K562 (cell line): ENCODE results near the gene VRK1. TPM values are rescaled to one million over a fixed set of nuclear protein-coding genes. Genes with fewer than 3 reads are reported as not detected.

Experiments used
- BACH1 ChIP-seq: fragments of 200-800 bp; sonication (Bioruptor generic); IDR thresholded peaks from 2 replicates; pipeline ENCODE4 v1.6.1; 2016; ENCODE audit warnings: missing genetic modification characterization, missing compliant biosample characterization
- CCAR2 ChIP-seq: fragments of 200-400 bp; formaldehyde crosslinking; IDR thresholded peaks from 2 replicates; pipeline ENCODE4 v1.6.1; 2017; ENCODE audit warnings: mild to moderate bottlenecking, low read depth, low read length
- CEBPB ChIP-seq: fragments of 450-650 bp; IDR thresholded peaks from 2 replicates; pipeline ENCODE4 v1.6.1; 2016; ENCODE audit warnings: missing genetic modification characterization, missing compliant biosample characterization
- CREB1 ChIP-seq, 2 experiments: sonication (generic) in 1 of 2; formaldehyde crosslinking in 1 of 2; IDR thresholded peaks; 2 replicates each; pipeline versions ENCODE4 v1.6.1 to v1.8.0; 2012 to 2022; ENCODE audit warnings: inconsistent platforms in 1 of 2, mild to moderate bottlenecking in 1 of 2, missing genetic modification reagents in 1 of 2, moderate library complexity in 1 of 2
- CTBP1 ChIP-seq: fragments of 450-650 bp; IDR thresholded peaks from 2 replicates; pipeline ENCODE4 v1.6.1; 2016; ENCODE audit warnings: borderline replicate concordance
- DIDO1 ChIP-seq: fragments of 450-650 bp; IDR thresholded peaks from 2 replicates; pipeline ENCODE4 v1.6.1; 2016; ENCODE audit warnings: low read depth, missing biosample characterization, missing genetic modification characterization
- DLX4 ChIP-seq: fragments of 250-450 bp; sonication (Bioruptor Pico); IDR thresholded peaks from 2 replicates; pipeline ENCODE4 v1.6.1; 2021; ENCODE audit warnings: mild to moderate bottlenecking
- GABPA ChIP-seq: fragments of 200-800 bp; sonication (Bioruptor generic); conservative IDR thresholded peaks from 2 replicates; pipeline ENCODE4 v1.6.1; 2016; ENCODE audit warnings: low read depth, missing genetic modification characterization, missing compliant biosample characterization
- HDAC6 ChIP-seq: IDR thresholded peaks from 2 replicates; pipeline ENCODE4 v1.6.1; 2012; ENCODE audit warnings: low read depth, mild to moderate bottlenecking, control low read depth, inconsistent platforms, low read length, moderate library complexity
- HIVEP1 ChIP-seq: fragments of 250-450 bp; sonication (Bioruptor Pico); IDR thresholded peaks from 2 replicates; pipeline ENCODE4 v1.4.0; 2020; ENCODE audit warnings: mild to moderate bottlenecking
- HSF4 ChIP-seq: fragments of 250-450 bp; sonication (Bioruptor Pico); IDR thresholded peaks from 2 replicates; pipeline ENCODE4 v2.1.2; 2022; ENCODE audit warnings: mild to moderate bottlenecking, moderate library complexity, borderline replicate concordance
- KAT8 ChIP-seq: fragments of 450-650 bp; IDR thresholded peaks from 2 replicates; pipeline ENCODE4 v1.6.1; 2016; ENCODE audit warnings: low read depth, mild to moderate bottlenecking
- KHSRP ChIP-seq: fragments of 450-650 bp; IDR thresholded peaks from 2 replicates; pipeline ENCODE4 v1.6.1; 2017
- NCOR1 ChIP-seq: fragments of 450-650 bp; IDR thresholded peaks from 2 replicates; pipeline ENCODE4 v1.6.1; 2016; ENCODE audit warnings: mild to moderate bottlenecking, moderate library complexity
- NR3C1 ChIP-seq: sonication (generic); formaldehyde crosslinking; IDR thresholded peaks from 2 replicates; pipeline ENCODE4 v1.8.1; 2022; ENCODE audit warnings: missing genetic modification reagents
- PHF21A ChIP-seq: fragments of 450-650 bp; IDR thresholded peaks from 2 replicates; pipeline ENCODE4 v1.6.1; 2017; ENCODE audit warnings: low read depth, borderline replicate concordance
- PML ChIP-seq: IDR thresholded peaks from 2 replicates; pipeline ENCODE4 v1.6.1; 2012; ENCODE audit warnings: low read length, inconsistent platforms
- POLR3A ChIP-seq: IDR thresholded peaks from 2 replicates; pipeline ENCODE4 v1.6.1; 2011; ENCODE audit warnings: borderline replicate concordance, mild to moderate bottlenecking, moderate library complexity; ENCODE audit not compliant: insufficient read length, insufficient read depth; ENCODE audit errors: extremely low read depth
- RBM15 ChIP-seq: fragments of 200-400 bp; formaldehyde crosslinking; IDR thresholded peaks from 2 replicates; pipeline ENCODE4 v1.6.1; 2018; ENCODE audit warnings: mild to moderate bottlenecking, low read length, moderate library complexity; ENCODE audit not compliant: insufficient read depth
- SIN3B ChIP-seq: fragments of 450-650 bp; IDR thresholded peaks from 2 replicates; pipeline ENCODE4 v1.6.1; 2017; ENCODE audit warnings: low read depth, mild to moderate bottlenecking, moderate library complexity
- SPI1 ChIP-seq: IDR thresholded peaks from 2 replicates; pipeline ENCODE4 v1.6.1; 2011; ENCODE audit warnings: low read depth, low read length, control low read depth, borderline replicate concordance
- SRSF3 ChIP-seq: fragments of 200-400 bp; formaldehyde crosslinking; IDR thresholded peaks from 2 replicates; pipeline ENCODE4 v1.6.1; 2016; ENCODE audit warnings: mild to moderate bottlenecking, low read length, moderate library complexity; ENCODE audit not compliant: insufficient read depth
- TAL1 ChIP-seq: fragments of 450-650 bp; IDR thresholded peaks from 2 replicates; pipeline ENCODE4 v1.6.1; 2016; ENCODE audit warnings: mild to moderate bottlenecking
- WHSC1 ChIP-seq: IDR thresholded peaks from one replicate; pipeline ENCODE4 v1.6.1; 2012; ENCODE audit warnings: low read length, control low read depth, inconsistent platforms
- XRCC5 ChIP-seq: fragments of 200-400 bp; formaldehyde crosslinking; IDR thresholded peaks from 2 replicates; pipeline ENCODE4 v1.6.1; 2017; ENCODE audit warnings: low read depth, mild to moderate bottlenecking, low read length
- ZBTB8A ChIP-seq: fragments of 450-650 bp; IDR thresholded peaks from 2 replicates; pipeline ENCODE4 v1.6.1; 2018; ENCODE audit warnings: mild to moderate bottlenecking, moderate library complexity; ENCODE audit not compliant: partially characterized antibody
- ZNF140 ChIP-seq: fragments of 250-450 bp; sonication (Bioruptor Pico); IDR thresholded peaks from 2 replicates; pipeline ENCODE4 v1.8.0; 2021; ENCODE audit warnings: moderate library complexity, mild to moderate bottlenecking, inconsistent platforms
- ZNF212 ChIP-seq: fragments of 450-650 bp; formaldehyde crosslinking; IDR thresholded peaks from 2 replicates; pipeline ENCODE4 v1.4.0; 2020; ENCODE audit warnings: mild to moderate bottlenecking
- ZNF24 ChIP-seq: fragments of 450-650 bp; IDR thresholded peaks from 2 replicates; pipeline ENCODE4 v1.6.1; 2016
- ZNF274 ChIP-seq: IDR thresholded peaks from 2 replicates; pipeline ENCODE4 v1.6.1; 2011; ENCODE audit warnings: low read depth, mild to moderate bottlenecking, low read length, moderate library complexity, borderline replicate concordance
- ZZZ3 ChIP-seq: fragments of 450-650 bp; IDR thresholded peaks from 2 replicates; pipeline ENCODE4 v1.6.1; 2016; ENCODE audit warnings: antibody characterized with exemption, mild to moderate bottlenecking, moderate library complexity
- polyA plus RNA-seq, 8 experiments: library from polyadenylated mRNA; depleted of rRNA in 4 of 8; stranded (reverse) in 5 of 8; unstranded in 3 of 8; fragments of >200 nt; fragmentation: Nextera tagmentation in 2 of 8; fragmentation: Illumina TruSeq in 1 of 8; extraction: Ambion mirVana in 2 of 8; extraction: Trizol in 1 of 8; gene quantifications; 2 replicates each; pipeline versions ENCODE4 v1.2.1 to v1.2.3, GENCODE V29; 2011 to 2014; ENCODE audit warnings: inconsistent platforms in 1 of 8, missing spikeins in 1 of 8
- total RNA-seq, 7 experiments: library from RNA; depleted of rRNA in 6 of 7; stranded (reverse); fragments of >200 nt in 6 of 7; fragmentation: Illumina TruSeq in 2 of 7; extraction: Trizol in 2 of 7; gene quantifications; 2 replicates each; pipeline versions ENCODE4 v1.2.1 to v1.2.3, GENCODE V29; 2011 to 2021; ENCODE audit warnings: low replicate concordance in 1 of 7
- TF ChIP-seq, protein P1 (sequence below): fragments of 450-650 bp; formaldehyde crosslinking; IDR thresholded peaks from 2 replicates; pipeline ENCODE4 v1.4.0; 2020; ENCODE audit warnings: mild to moderate bottlenecking, moderate library complexity
- TF ChIP-seq, protein P2 (sequence below): fragments of 250-450 bp; sonication (Bioruptor Pico); IDR thresholded peaks from 2 replicates; pipeline ENCODE4 v1.8.0; 2021; ENCODE audit warnings: moderate library complexity, mild to moderate bottlenecking, inconsistent platforms

VRK1 gene
- total and polyA plus RNA-seq, 9 of the 15 experiments (the other 6 are each of a cell fraction or from before 2014, with no cell fraction given) = 83.6 to 177 (median 116) TPM

DNA sequence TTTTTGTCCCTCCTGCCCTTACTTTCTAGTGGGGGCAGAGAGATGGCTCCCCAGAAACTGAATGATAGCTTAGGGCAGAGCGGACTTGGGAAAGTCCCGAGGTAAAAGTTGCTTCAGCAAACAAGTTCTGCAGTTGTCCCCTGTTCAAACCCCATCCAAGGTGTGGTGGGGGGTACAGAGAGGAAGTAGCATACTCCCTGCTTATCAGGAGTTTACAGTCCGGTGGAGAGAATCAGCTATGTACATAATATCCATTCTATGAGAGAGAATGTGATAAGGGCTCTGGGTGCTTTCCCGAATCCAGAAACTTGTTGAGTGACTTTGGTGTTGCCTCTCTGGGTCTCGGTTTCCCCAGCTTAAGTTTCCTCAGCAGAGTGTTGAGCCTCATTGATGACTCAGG lies 40.4 kb upstream of the VRK1 start (continued):
- TF ChIP-seq, protein P1, sequence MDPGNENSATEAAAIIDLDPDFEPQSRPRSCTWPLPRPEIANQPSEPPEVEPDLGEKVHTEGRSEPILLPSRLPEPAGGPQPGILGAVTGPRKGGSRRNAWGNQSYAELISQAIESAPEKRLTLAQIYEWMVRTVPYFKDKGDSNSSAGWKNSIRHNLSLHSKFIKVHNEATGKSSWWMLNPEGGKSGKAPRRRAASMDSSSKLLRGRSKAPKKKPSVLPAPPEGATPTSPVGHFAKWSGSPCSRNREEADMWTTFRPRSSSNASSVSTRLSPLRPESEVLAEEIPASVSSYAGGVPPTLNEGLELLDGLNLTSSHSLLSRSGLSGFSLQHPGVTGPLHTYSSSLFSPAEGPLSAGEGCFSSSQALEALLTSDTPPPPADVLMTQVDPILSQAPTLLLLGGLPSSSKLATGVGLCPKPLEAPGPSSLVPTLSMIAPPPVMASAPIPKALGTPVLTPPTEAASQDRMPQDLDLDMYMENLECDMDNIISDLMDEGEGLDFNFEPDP (CRISPR knock-in tag) = no peak
- TF ChIP-seq, protein P2, sequence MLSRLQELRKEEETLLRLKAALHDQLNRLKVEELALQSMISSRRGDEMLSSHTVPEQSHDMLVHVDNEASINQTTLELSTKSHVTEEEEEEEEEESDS (CRISPR knock-in tag) = no peak
- TF ChIP-seq GABPA (tag) = no peak
- no peak for TF ChIP-seq CEBPB (tag)
- no peak for TF ChIP-seq KHSRP
- no peak for TF ChIP-seq POLR3A
- TF ChIP-seq HDAC6 = no peak
- TF ChIP-seq BACH1 (tag) = no peak
- no peak for TF ChIP-seq KAT8
- peak; percentile 71 for TF ChIP-seq TAL1
- peak; percentile 46; the same call in 1 of the 2 replicates for TF ChIP-seq CTBP1
- no peak for TF ChIP-seq PML
- no peak for TF ChIP-seq XRCC5
- TF ChIP-seq ZZZ3 = no peak
- no peak for TF ChIP-seq ZBTB8A
- TF ChIP-seq HIVEP1 (CRISPR knock-in tag) = no peak
- 0 out of 2 replicates have a peak, but pooled peaks have one; percentile 16 for TF ChIP-seq DIDO1 (tag)
- no peak for TF ChIP-seq RBM15
- no peak for TF ChIP-seq WHSC1
- no peak for TF ChIP-seq CREB1 (IDR thresholded peaks at IDR 0.05)
- no peak for TF ChIP-seq CREB1 (CRISPR knock-in tag; IDR thresholded peaks at IDR 0.05)
- TF ChIP-seq SPI1 = peak; percentile 92
- TF ChIP-seq ZNF24 = no peak
- TF ChIP-seq ZNF140 (CRISPR knock-in tag) = no peak
- no peak for TF ChIP-seq ZNF274
- no peak for TF ChIP-seq PHF21A
- TF ChIP-seq SRSF3 = no peak
- TF ChIP-seq SIN3B = no peak
- TF ChIP-seq HSF4 (CRISPR knock-in tag) = no peak
- TF ChIP-seq ZNF212 (CRISPR knock-in tag) = no peak
- no peak for TF ChIP-seq CCAR2
- no peak for TF ChIP-seq NR3C1 (CRISPR knock-in tag)
- TF ChIP-seq NCOR1 = peak; percentile 47
- no peak for TF ChIP-seq DLX4
